DOHH2 (cell line): ENCODE results near the gene USF1.

Experiments used
- H3F3A ChIP-seq: fragments of 200-600 bp; sonication (generic), shearing (Covaris generic); 2 replicates; pipeline ENCODE4 v1.6.0; 2016; ENCODE audit warnings: antibody characterized with exemption, mild to moderate bottlenecking; ENCODE audit not compliant: control insufficient read depth, insufficient read depth
- H3K27ac ChIP-seq: fragments of 200-600 bp; sonication (generic); 2 replicates; pipeline ENCODE4 v1.5.1; 2014; ENCODE audit warnings: low read depth, mild to moderate bottlenecking, low read length, moderate library complexity
- H3K27me3 ChIP-seq: fragments of 200-600 bp; sonication (generic); 2 replicates; pipeline ENCODE4 v1.6.1; 2014; ENCODE audit warnings: mild to moderate bottlenecking, low read length, mixed read lengths; ENCODE audit not compliant: control insufficient read depth
- H3K36me3 ChIP-seq: fragments of 200-600 bp; sonication (generic); 2 replicates; pipeline ENCODE4 v1.6.1; 2014; ENCODE audit warnings: mild to moderate bottlenecking, low read length, moderate library complexity, mixed read lengths; ENCODE audit not compliant: control insufficient read depth
- H3K4me1 ChIP-seq: fragments of 200-600 bp; sonication (generic); 2 replicates; pipeline ENCODE4 v1.6.1; 2014; ENCODE audit warnings: mild to moderate bottlenecking, low read length, mixed read lengths; ENCODE audit not compliant: control insufficient read depth
- H3K4me2 ChIP-seq: fragments of 200-600 bp; sonication (generic); 2 replicates; pipeline ENCODE4 v1.6.0; 2014; ENCODE audit warnings: mild to moderate bottlenecking, low read length, moderate library complexity
- H3K4me3 ChIP-seq: fragments of 200-600 bp; sonication (generic); 2 replicates; pipeline ENCODE4 v1.5.1; 2014; ENCODE audit warnings: mild to moderate bottlenecking, low read length, mixed read lengths
- H3K79me2 ChIP-seq: fragments of 200-600 bp; sonication (generic); 2 replicates; pipeline ENCODE4 v1.6.1; 2014; ENCODE audit warnings: mild to moderate bottlenecking, low read length, mixed read lengths; ENCODE audit not compliant: control insufficient read depth
- H3K9me2 ChIP-seq: fragments of 200-600 bp; sonication (generic); replicated peaks from 2 replicates; pipeline ENCODE4 v1.6.1; 2014; ENCODE audit warnings: mild to moderate bottlenecking, low read length, mixed read lengths; ENCODE audit not compliant: control insufficient read depth
- H3K9me3 ChIP-seq: fragments of 200-600 bp; sonication (generic); 2 replicates; pipeline ENCODE4 v1.6.1; 2014; ENCODE audit warnings: antibody characterized with exemption, low read length, mixed read lengths; ENCODE audit not compliant: control insufficient read depth, insufficient read depth
- H4K20me1 ChIP-seq: fragments of 200-600 bp; sonication (generic); 2 replicates; pipeline ENCODE4 v1.6.0; 2014; ENCODE audit warnings: low read depth, mild to moderate bottlenecking, antibody characterized with exemption, low read length, moderate library complexity; ENCODE audit not compliant: control insufficient read depth, insufficient read depth
- EZH2phosphoT487 ChIP-seq: fragments of 200-600 bp; sonication (generic); IDR thresholded peaks from 2 replicates; pipeline ENCODE4 v1.6.1; 2017; ENCODE audit warnings: borderline replicate concordance, mild to moderate bottlenecking, antibody characterized with exemption, low read length, moderate library complexity, mixed read lengths
- TF ChIP-seq, protein P1 (sequence below): fragments of 200-600 bp; sonication (generic); IDR thresholded peaks from one replicate; pipeline ENCODE4 v1.5.1; 2014; ENCODE audit warnings: antibody characterized with exemption, mild to moderate bottlenecking, low read depth, low read length; ENCODE audit not compliant: poor library complexity, severe bottlenecking

USF1 gene

DNA sequence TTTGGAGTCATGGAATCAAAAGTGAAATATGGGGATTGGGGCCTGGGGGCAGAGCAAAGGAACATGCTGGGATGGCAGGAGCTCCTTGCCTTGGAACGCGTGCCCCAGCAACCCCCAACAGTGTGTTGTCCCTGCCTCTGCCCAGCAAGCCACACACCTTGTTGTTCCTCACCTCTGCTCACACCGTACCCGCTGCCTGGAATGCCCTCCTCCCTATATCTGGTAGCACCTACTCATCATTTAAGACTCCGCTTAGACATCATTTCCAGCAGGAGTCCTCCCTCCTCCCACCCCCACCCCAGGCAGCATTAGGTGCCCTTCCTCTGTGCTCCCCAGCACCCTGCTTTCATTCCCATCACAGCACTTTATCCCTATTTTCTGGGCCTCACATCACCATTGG is 35.7 kb upstream of the USF1 start:
- no peak overlapping the region for H3K4me2 ChIP-seq
- no peak for TF ChIP-seq EZH2phosphoT487
- TF ChIP-seq, protein P1, sequence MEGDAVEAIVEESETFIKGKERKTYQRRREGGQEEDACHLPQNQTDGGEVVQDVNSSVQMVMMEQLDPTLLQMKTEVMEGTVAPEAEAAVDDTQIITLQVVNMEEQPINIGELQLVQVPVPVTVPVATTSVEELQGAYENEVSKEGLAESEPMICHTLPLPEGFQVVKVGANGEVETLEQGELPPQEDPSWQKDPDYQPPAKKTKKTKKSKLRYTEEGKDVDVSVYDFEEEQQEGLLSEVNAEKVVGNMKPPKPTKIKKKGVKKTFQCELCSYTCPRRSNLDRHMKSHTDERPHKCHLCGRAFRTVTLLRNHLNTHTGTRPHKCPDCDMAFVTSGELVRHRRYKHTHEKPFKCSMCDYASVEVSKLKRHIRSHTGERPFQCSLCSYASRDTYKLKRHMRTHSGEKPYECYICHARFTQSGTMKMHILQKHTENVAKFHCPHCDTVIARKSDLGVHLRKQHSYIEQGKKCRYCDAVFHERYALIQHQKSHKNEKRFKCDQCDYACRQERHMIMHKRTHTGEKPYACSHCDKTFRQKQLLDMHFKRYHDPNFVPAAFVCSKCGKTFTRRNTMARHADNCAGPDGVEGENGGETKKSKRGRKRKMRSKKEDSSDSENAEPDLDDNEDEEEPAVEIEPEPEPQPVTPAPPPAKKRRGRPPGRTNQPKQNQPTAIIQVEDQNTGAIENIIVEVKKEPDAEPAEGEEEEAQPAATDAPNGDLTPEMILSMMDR: no peak
- H3K79me2 ChIP-seq: no peaks in the 10 kb centered on the region
- H3K4me3 ChIP-seq: no peak overlapping the region
- no peaks in the 10 kb centered on the region; the same call in 1 of the 2 replicates for H3K27me3 ChIP-seq
- no peaks in the 10 kb centered on the region for H3K4me1 ChIP-seq
- no peaks in the 10 kb centered on the region for H3K9me2 ChIP-seq
- no peaks in the 10 kb centered on the region for H3F3A ChIP-seq
- no peaks in the 10 kb centered on the region for H3K36me3 ChIP-seq
- H3K9me3 ChIP-seq: no peaks in the 10 kb centered on the region
- H4K20me1 ChIP-seq: no peaks in the 10 kb centered on the region
- H3K27ac ChIP-seq: no peak overlapping the region

DNA sequence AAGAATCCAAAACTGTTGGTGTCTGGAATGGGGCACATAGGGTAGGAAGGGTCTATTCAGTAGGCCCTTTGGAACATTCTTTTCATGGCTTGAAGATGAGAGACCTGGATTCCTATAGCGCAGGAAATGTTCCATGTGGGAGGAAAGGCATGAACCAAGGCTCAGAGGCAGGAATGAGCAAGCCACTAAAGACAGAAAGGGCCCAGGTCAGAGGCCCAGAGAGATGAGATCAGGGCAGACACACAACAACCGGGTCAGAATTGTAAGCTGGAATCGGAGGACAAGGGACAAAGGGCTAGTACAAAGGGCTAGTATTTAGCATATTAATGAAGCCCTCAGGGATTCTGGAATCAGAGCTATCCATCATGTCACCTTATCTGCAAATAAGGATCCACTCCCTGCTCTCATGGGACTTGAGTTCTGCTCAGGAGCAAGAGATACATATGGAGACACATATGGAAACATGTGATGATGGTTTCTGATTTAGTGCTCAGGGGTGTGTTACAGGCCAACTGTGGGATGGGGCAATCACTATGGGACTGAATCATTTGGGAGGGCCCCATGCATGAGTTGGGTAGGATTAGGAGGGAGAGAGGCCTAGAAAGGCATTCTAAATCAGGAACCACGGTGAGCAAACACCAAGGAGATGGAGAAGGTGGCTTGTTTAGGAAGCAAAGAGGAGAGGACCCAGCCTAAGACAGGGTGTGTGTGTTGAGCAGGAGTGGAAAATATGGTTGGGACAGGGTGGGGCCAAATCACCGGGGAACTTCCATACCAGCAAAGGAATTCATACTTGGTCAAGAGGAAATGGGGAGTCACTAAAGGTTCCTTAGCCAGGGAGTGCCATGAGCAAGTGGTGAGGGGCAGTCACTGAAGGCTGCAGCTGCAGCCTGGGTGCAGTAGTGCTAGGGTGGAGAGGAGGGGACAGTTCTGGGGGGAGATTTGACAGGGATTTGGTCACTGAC is 34.9 kb upstream of the USF1 start:
- H3K9me3 ChIP-seq: no peaks in the 10 kb centered on the region
- H3K27me3 ChIP-seq: no peaks in the 10 kb centered on the region; the same call in 1 of the 2 replicates
- TF ChIP-seq, protein P1: no peak
- TF ChIP-seq EZH2phosphoT487: no peak
- no peak overlapping the region for H3K27ac ChIP-seq
- H3K9me2 ChIP-seq: no peaks in the 10 kb centered on the region
- H3K36me3 ChIP-seq: no peaks in the 10 kb centered on the region
- no peak overlapping the region for H3K4me2 ChIP-seq
- H3K79me2 ChIP-seq: no peaks in the 10 kb centered on the region
- H3K4me1 ChIP-seq: no peaks in the 10 kb centered on the region
- no peaks in the 10 kb centered on the region for H4K20me1 ChIP-seq
- no peaks in the 10 kb centered on the region for H3F3A ChIP-seq
- H3K4me3 ChIP-seq: no peak overlapping the region

DNA sequence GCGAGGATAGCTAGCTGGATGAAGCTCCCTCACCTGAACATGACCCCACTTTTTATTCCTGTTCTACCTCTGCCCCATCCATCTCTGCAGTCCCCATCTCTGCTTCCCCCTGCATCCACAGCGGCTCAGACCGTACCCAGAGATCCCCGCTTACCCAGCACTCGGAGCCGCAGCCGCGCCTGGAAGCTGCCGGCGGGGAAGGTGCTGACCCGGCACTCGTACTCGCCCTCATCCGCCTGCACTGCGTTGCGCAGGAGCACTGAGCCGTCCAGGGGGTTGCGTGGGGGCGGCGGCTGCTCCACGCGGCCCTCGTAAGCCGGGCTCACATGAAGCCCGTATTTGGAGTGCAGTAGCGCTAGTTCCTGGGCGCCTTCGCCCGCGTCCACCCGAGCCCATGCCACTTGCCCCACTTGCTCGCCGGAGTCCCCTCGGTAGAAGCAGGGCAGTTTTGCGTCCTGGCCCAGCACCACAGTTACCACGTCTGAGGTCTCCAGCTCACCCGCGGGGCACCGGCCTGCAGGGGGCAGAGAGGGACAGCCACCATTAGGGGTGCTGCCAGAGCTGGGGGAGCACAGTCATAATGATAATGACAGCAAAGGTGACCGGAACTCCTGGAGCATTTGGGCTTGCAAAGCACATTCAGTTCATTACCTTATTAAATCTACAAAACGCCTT is 33.8 kb upstream of the USF1 start:
- Histone ChIP-seq H3K79me2 (no peaks in the 10 kb centered on the region), H3K4me2 (no peak overlapping the region), H3K27me3 (no peaks in the 10 kb centered on the region; the same call in 1 of the 2 replicates), H3K27ac (no peak overlapping the region), H3K36me3 (no peaks in the 10 kb centered on the region), H4K20me1 (no peaks in the 10 kb centered on the region), H3K4me1 (no peaks in the 10 kb centered on the region), H3K4me3 (no peak overlapping the region), H3K9me2 (no peaks in the 10 kb centered on the region), H3F3A (no peaks in the 10 kb centered on the region), H3K9me3 (no peaks in the 10 kb centered on the region)
- TF ChIP-seq, protein P1: peak; percentile 36
- TF ChIP-seq EZH2phosphoT487: no peak
